ENCODE measurements around the gene PCDHGA5. TPM values are rescaled to one million over a fixed set of nuclear protein-coding genes. Genes with fewer than 3 reads are reported as not detected.

The PCDHGA5 gene
- total RNA-seq, 1 experiment from 2014 or later = 0.08 TPM

DNA sequence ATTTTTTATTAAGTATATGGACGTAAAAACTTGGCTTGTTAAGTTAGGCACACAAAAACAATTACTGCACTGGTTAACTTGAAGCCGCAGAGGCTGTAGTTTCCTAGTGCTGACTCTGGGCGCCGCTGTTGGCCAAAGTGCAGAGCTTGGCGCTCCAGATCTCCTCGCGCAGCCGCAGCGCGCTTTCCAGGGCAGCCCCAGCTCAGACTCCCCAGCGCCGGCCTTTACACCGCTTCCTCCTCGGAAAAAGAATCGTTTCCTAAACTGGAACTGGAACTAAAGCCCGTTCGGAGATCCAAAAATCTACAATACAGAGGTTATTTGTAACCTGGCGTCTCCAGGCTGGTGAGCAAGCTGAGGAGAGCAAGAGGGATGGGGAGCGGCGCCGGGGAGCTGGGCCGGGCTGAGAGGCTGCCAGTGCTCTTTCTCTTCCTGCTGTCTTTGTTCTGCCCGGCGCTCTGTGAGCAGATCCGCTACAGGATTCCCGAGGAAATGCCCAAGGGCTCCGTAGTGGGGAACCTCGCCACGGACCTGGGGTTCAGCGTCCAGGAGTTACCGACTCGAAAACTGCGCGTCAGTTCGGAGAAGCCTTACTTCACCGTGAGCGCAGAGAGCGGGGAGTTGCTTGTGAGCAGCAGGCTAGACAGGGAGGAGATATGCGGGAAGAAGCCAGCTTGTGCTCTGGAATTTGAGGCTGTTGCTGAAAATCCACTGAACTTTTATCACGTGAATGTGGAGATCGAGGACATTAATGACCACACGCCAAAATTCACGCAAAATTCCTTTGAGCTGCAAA, 34.0 kb downstream of the PCDHGA5 start, which contains the start of gene PCDHGB5:
Gene PCDHGB5, plus strand, starts transcription at position 192 of the 796 bp plus-strand sequence. Its CDS starts 181 bp downstream, at position 373.

DNA sequence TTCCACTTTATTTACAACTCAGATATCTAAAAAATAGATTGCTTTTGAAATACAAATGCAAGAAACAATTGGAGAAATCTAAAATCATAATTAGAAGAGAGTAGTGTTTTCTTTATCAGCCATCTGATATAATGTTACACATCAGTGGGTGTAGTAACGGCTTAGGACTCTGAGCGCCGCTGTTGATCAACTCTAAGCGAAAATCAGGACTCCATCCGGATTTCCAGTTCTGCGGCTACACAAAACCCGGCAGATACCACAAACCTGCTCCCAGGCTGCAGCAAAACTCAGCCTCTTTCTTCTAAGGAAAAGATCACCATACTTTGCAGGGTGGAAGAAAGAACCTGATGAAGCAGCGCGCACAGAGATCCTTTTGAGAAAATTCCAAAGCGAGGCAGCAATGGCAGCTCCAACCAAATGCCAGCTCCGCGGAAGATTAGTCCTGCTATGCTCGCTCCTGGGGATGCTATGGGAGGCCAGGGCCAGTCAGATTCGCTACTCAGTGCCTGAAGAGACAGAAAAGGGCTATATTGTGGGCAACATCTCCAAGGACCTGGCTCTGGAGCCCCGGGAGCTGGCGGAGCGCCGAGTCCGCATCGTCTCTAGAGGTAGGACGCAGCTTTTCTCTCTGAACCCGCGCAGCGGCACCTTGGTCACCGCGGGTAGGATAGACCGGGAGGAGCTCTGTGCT, 38.7 kb downstream of the PCDHGA5 start, which contains the start of gene PCDHGA9:
Gene PCDHGA9, plus strand, starts transcription at position 226 of the 691 bp plus-strand sequence. Its CDS starts 175 bp downstream, at position 401.

DNA sequence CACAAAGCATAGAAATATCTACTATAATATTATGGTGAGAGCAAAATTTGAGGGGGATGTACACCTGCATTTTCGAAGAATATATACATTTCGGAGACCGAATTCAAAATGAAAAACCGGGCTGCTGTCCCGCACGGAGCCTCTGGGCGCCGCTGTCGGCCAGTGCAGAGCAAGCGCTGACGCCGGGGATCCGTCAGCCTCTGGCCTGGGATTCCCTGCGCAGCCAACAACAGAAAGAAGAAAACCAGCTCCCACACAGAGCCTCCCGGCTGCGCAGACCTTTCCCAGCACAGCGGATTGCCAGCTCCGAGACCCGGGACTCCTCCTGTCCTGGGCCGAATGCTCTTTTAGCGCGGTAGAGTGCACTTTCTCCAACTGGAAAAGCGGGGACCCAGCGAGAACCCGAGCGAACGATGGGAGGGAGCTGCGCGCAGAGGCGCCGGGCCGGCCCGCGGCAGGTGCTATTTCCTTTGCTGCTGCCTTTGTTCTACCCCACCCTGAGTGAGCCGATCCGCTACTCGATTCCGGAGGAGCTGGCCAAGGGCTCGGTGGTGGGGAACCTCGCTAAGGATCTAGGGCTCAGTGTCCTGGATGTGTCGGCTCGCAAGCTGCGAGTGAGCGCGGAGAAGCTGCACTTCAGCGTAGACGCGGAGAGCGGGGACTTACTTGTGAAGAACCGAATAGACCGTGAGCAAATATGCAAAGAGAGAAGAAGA, 44.0 kb downstream of the PCDHGA5 start, which contains the start of gene PCDHGB6:
Gene PCDHGB6, plus strand, starts transcription at position 232 of the 716 bp plus-strand sequence. Its CDS starts 182 bp downstream, at position 414.

DNA sequence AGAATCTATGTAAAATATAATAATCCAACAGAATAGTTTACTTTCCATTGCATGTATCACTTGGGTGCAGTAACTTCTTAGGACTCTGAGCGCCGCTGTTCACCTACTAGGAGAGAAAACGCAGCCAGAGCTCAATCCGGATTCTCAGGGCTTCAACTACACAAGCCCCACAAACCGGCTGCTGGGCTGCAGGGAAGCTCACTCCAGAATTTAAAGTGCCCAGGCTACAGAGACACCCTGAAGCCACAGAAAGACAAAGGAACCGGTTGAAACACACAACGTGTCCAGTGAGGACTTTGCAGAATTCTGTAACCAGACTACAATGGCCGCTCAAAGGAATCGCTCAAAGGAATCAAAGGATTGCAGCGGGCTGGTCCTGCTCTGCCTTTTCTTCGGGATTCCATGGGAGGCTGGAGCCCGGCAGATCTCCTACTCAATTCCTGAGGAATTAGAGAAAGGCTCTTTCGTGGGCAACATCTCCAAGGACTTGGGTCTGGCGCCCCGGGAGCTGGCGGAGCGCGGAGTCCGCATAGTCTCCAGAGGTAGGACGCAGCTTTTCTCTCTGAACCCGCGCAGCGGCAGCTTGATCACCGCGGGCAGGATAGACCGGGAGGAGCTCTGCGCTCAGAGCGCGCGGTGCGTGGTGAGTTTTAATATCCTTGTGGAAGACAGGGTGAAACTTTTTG, 49.0 kb downstream of the PCDHGA5 start, which contains the start of gene PCDHGA10:
Gene PCDHGA10, plus strand, starts transcription at position 134 of the 686 bp plus-strand sequence. Its CDS starts 189 bp downstream, at position 323.

Other genes with a start within 250 kb of the PCDHGA5 start
- gene PCDHB4, start 242.3 kb upstream of the PCDHGA5 start, total RNA-seq (2022; extraction: Qiagen RNA extraction; ENCODE audit: low read depth) = 0.03 to 0.11 TPM (median 0.08 TPM) in 3 of 5 replicates, not detected in the others
- 0.94 to 1.8 TPM (median 1.5 TPM) in 5 replicates for gene PCDHB5, start 229.0 kb upstream of the PCDHGA5 start, total RNA-seq (2022; extraction: Qiagen RNA extraction; ENCODE audit: low read depth)
- gene PCDHB6, start 214.1 kb upstream of the PCDHGA5 start, total RNA-seq (2022; extraction: Qiagen RNA extraction; ENCODE audit: low read depth) = 0.81 to 1.2 TPM (median 0.89 TPM) in 5 replicates
- not detected in 5 replicates for gene PCDHB7, start 191.5 kb upstream of the PCDHGA5 start, total RNA-seq (2022; extraction: Qiagen RNA extraction; ENCODE audit: low read depth)
- gene PCDHB8, start 186.4 kb upstream of the PCDHGA5 start, total RNA-seq (2022; extraction: Qiagen RNA extraction; ENCODE audit: low read depth) = 0.24 to 0.39 TPM (median 0.32 TPM) in 5 replicates
- gene PCDHB16, start 181.8 kb upstream of the PCDHGA5 start, total RNA-seq (2022; extraction: Qiagen RNA extraction; ENCODE audit: low read depth) = 0.05 to 0.15 TPM (median 0.06 TPM) in 4 of 5 replicates, not detected in the other
- 0.05 TPM in 1 of 5 replicates, not detected in the others for gene PCDHB9, start 177.0 kb upstream of the PCDHGA5 start, total RNA-seq (2022; extraction: Qiagen RNA extraction; ENCODE audit: low read depth)
- 0.05 TPM in 2 of 5 replicates, not detected in the others for gene PCDHB10, start 171.8 kb upstream of the PCDHGA5 start, total RNA-seq (2022; extraction: Qiagen RNA extraction; ENCODE audit: low read depth)
- 0.08 to 0.12 TPM (median 0.10 TPM) in 4 of 5 replicates, not detected in the other for gene PCDHB11, start 164.5 kb upstream of the PCDHGA5 start, total RNA-seq (2022; extraction: Qiagen RNA extraction; ENCODE audit: low read depth)
- gene PCDHB12, start 155.4 kb upstream of the PCDHGA5 start, total RNA-seq (2022; extraction: Qiagen RNA extraction; ENCODE audit: low read depth) = not detected in 5 replicates
- gene PCDHB13, start 150.2 kb upstream of the PCDHGA5 start, total RNA-seq (2022; extraction: Qiagen RNA extraction; ENCODE audit: low read depth) = 0.03 to 0.07 TPM (median 0.07 TPM) in 4 of 5 replicates, not detected in the other
- 0.02 to 0.13 TPM (median 0.07 TPM) in 5 replicates for gene PCDHB14, start 140.8 kb upstream of the PCDHGA5 start, total RNA-seq (2022; extraction: Qiagen RNA extraction; ENCODE audit: low read depth)
- gene PCDHB15, start 118.8 kb upstream of the PCDHGA5 start, total RNA-seq (2022; extraction: Qiagen RNA extraction; ENCODE audit: low read depth) = 0.05 to 0.16 TPM (median 0.09 TPM) in 3 of 5 replicates, not detected in the others
- not detected in 5 replicates for gene SLC25A2, start 60.1 kb upstream of the PCDHGA5 start, total RNA-seq (2022; extraction: Qiagen RNA extraction; ENCODE audit: low read depth)
- 63.2 to 78.4 TPM (median 73.8 TPM) in 5 replicates for gene TAF7, start 43.4 kb upstream of the PCDHGA5 start, total RNA-seq (2022; extraction: Qiagen RNA extraction; ENCODE audit: low read depth)
- gene PCDHGA1, start 33.6 kb upstream of the PCDHGA5 start, total RNA-seq (2022; extraction: Qiagen RNA extraction; ENCODE audit: low read depth) = 0.29 to 0.38 TPM (median 0.32 TPM) in 5 replicates
- 0.45 to 0.72 TPM (median 0.70 TPM) in 5 replicates for gene PCDHGA2, start 25.4 kb upstream of the PCDHGA5 start, total RNA-seq (2022; extraction: Qiagen RNA extraction; ENCODE audit: low read depth)
- gene PCDHGA3, start 20.3 kb upstream of the PCDHGA5 start, total RNA-seq (2022; extraction: Qiagen RNA extraction; ENCODE audit: low read depth) = not detected in 5 replicates
- 1.6 to 2.1 TPM (median 1.9 TPM) in 5 replicates for gene PCDHGB1, start 14.1 kb upstream of the PCDHGA5 start, total RNA-seq (2022; extraction: Qiagen RNA extraction; ENCODE audit: low read depth)
- 0.07 to 0.18 TPM (median 0.14 TPM) in 5 replicates for gene PCDHGA4, start 9.1 kb upstream of the PCDHGA5 start, total RNA-seq (2022; extraction: Qiagen RNA extraction; ENCODE audit: low read depth)
- gene PCDHGB2, start 4.2 kb upstream of the PCDHGA5 start, total RNA-seq (2022; extraction: Qiagen RNA extraction; ENCODE audit: low read depth) = 0.05 to 0.19 TPM (median 0.10 TPM) in 5 replicates
- gene PCDHGB3, start 6.1 kb downstream of the PCDHGA5 start, total RNA-seq (2022; extraction: Qiagen RNA extraction; ENCODE audit: low read depth) = 0.16 to 0.31 TPM (median 0.22 TPM) in 5 replicates
- 0.13 to 0.26 TPM (median 0.14 TPM) in 5 replicates for gene PCDHGA6, start 9.7 kb downstream of the PCDHGA5 start, total RNA-seq (2022; extraction: Qiagen RNA extraction; ENCODE audit: low read depth)
- gene PCDHGA7, start 18.6 kb downstream of the PCDHGA5 start, total RNA-seq (2022; extraction: Qiagen RNA extraction; ENCODE audit: low read depth) = 0.59 to 1.1 TPM (median 0.95 TPM) in 5 replicates
- 0.74 to 1.00 TPM (median 0.79 TPM) in 5 replicates for gene PCDHGB4, start 23.5 kb downstream of the PCDHGA5 start, total RNA-seq (2022; extraction: Qiagen RNA extraction; ENCODE audit: low read depth)
- gene PCDHGA8, start 28.5 kb downstream of the PCDHGA5 start, total RNA-seq (2022; extraction: Qiagen RNA extraction; ENCODE audit: low read depth) = 0.02 to 0.13 TPM (median 0.07 TPM) in 3 of 5 replicates, not detected in the others
- gene PCDHGB5, start 33.8 kb downstream of the PCDHGA5 start, total RNA-seq (2022; extraction: Qiagen RNA extraction; ENCODE audit: low read depth) = 1.9 to 2.7 TPM (median 2.3 TPM) in 5 replicates
- 0.05 to 0.10 TPM (median 0.07 TPM) in 4 of 5 replicates, not detected in the other for gene PCDHGA9, start 38.6 kb downstream of the PCDHGA5 start, total RNA-seq (2022; extraction: Qiagen RNA extraction; ENCODE audit: low read depth)
- gene PCDHGB6, start 43.9 kb downstream of the PCDHGA5 start, total RNA-seq (2022; extraction: Qiagen RNA extraction; ENCODE audit: low read depth) = 0.07 to 0.16 TPM (median 0.12 TPM) in 5 replicates
- gene PCDHGA10, start 48.8 kb downstream of the PCDHGA5 start, total RNA-seq (2022; extraction: Qiagen RNA extraction; ENCODE audit: low read depth) = 0.02 TPM in 1 of 5 replicates, not detected in the others
- gene PCDHGB7, start 53.5 kb downstream of the PCDHGA5 start, total RNA-seq (2022; extraction: Qiagen RNA extraction; ENCODE audit: low read depth) = 0.03 to 0.06 TPM in 2 of 5 replicates, not detected in the others
- gene PCDHGA11, start 56.9 kb downstream of the PCDHGA5 start, total RNA-seq (2022; extraction: Qiagen RNA extraction; ENCODE audit: low read depth) = 0.03 to 0.07 TPM in 2 of 5 replicates, not detected in the others
- not detected in 5 replicates for gene PCDHGA12, start 66.3 kb downstream of the PCDHGA5 start, total RNA-seq (2022; extraction: Qiagen RNA extraction; ENCODE audit: low read depth)
- gene PCDHGC3, start 111.8 kb downstream of the PCDHGA5 start, total RNA-seq (2022; extraction: Qiagen RNA extraction; ENCODE audit: low read depth) = 5.4 to 6.5 TPM (median 5.8 TPM) in 5 replicates
- not detected in 5 replicates for gene PCDHGC4, start 120.9 kb downstream of the PCDHGA5 start, total RNA-seq (2022; extraction: Qiagen RNA extraction; ENCODE audit: low read depth)
- 0.05 to 0.06 TPM in 2 of 5 replicates, not detected in the others for gene PCDHGC5, start 124.9 kb downstream of the PCDHGA5 start, total RNA-seq (2022; extraction: Qiagen RNA extraction; ENCODE audit: low read depth)